HepG2 (cell line): ENCODE results near the gene METTL26. TPM values are rescaled to one million over a fixed set of nuclear protein-coding genes. Genes with fewer than 3 reads are reported as not detected.
A peak's percentile ranks its signal among the peaks of the same experiment; 100 is the strongest.

Experiments used
- AGO1 ChIP-seq: fragments of 200-400 bp; formaldehyde crosslinking; IDR thresholded peaks from 2 replicates; pipeline ENCODE4 v1.6.1; 2017; ENCODE audit warnings: mild to moderate bottlenecking, low read depth, low read length, moderate library complexity; ENCODE audit not compliant: poor library complexity, severe bottlenecking
- HIVEP1 ChIP-seq: sonication (generic); formaldehyde crosslinking; IDR thresholded peaks from 2 replicates; pipeline ENCODE4 v1.4.0; 2020; ENCODE audit warnings: mild to moderate bottlenecking, missing genetic modification reagents
- HNF4A ChIP-seq: sonication (generic); formaldehyde crosslinking; IDR thresholded peaks from 2 replicates; pipeline ENCODE4 v1.4.0; 2020; ENCODE audit warnings: missing genetic modification reagents
- KDM2A ChIP-seq: sonication (generic); formaldehyde crosslinking; IDR thresholded peaks from 2 replicates; pipeline ENCODE4 v1.4.0; 2020; ENCODE audit warnings: low read depth, missing genetic modification reagents, borderline replicate concordance
- LCORL ChIP-seq, 2 experiments: fragments of 450-650 bp in 1 of 2; sonication (generic) in 1 of 2; formaldehyde crosslinking in 1 of 2; IDR thresholded peaks; 2 replicates each; pipeline versions ENCODE4 v1.5.0 to v1.6.1; 2017 to 2020; ENCODE audit warnings: antibody characterized with exemption in 1 of 2, missing genetic modification reagents in 1 of 2
- MTA3 ChIP-seq: sonication (generic); formaldehyde crosslinking; IDR thresholded peaks from 2 replicates; pipeline ENCODE4 v1.4.0; 2020; ENCODE audit warnings: missing genetic modification reagents
- MYC ChIP-seq: sonication (generic); formaldehyde crosslinking; IDR thresholded peaks from 2 replicates; pipeline ENCODE4 v1.9.0; 2021; ENCODE audit warnings: missing genetic modification reagents, borderline replicate concordance
- MYPOP ChIP-seq: sonication (generic); formaldehyde crosslinking; IDR thresholded peaks from 2 replicates; pipeline ENCODE4 v1.8.1; 2023; ENCODE audit warnings: mild to moderate bottlenecking, moderate library complexity, missing genetic modification reagents
- PCBP1 ChIP-seq: fragments of 200-400 bp; formaldehyde crosslinking; IDR thresholded peaks from 2 replicates; pipeline ENCODE4 v1.6.1; 2017; ENCODE audit warnings: mild to moderate bottlenecking, low read depth, low read length, borderline replicate concordance
- PRDM15 ChIP-seq: sonication (generic); formaldehyde crosslinking; IDR thresholded peaks from 2 replicates; pipeline ENCODE4 v1.4.0; 2020; ENCODE audit warnings: missing genetic modification reagents
- RFXAP ChIP-seq: sonication (generic); formaldehyde crosslinking; IDR thresholded peaks from 2 replicates; pipeline ENCODE4 v1.4.0; 2020; ENCODE audit warnings: missing genetic modification reagents, borderline replicate concordance
- RNF2 ChIP-seq: fragments of 450-650 bp; conservative IDR thresholded peaks from 2 replicates; pipeline ENCODE4 v1.6.1; 2016; ENCODE audit warnings: low read depth
- SAP130 ChIP-seq: IDR thresholded peaks from 2 replicates; pipeline ENCODE4 v1.6.1; 2016; ENCODE audit warnings: low read depth
- SMARCE1 ChIP-seq: fragments of 450-650 bp; IDR thresholded peaks from 2 replicates; pipeline ENCODE4 v1.6.1; 2017; ENCODE audit warnings: borderline replicate concordance
- TBL1XR1 ChIP-seq: fragments of 150-350 bp; IDR thresholded peaks from 2 replicates; pipeline ENCODE4 v1.6.1; 2014; ENCODE audit warnings: borderline replicate concordance, low read length; ENCODE audit not compliant: partially characterized antibody
- TFDP2 ChIP-seq: sonication (generic); formaldehyde crosslinking; IDR thresholded peaks from 2 replicates; pipeline ENCODE4 v1.4.0; 2020; ENCODE audit warnings: missing genetic modification reagents
- ZFX ChIP-seq: sonication (generic); formaldehyde crosslinking; IDR thresholded peaks from 2 replicates; pipeline ENCODE4 v1.4.0; 2020; ENCODE audit warnings: mild to moderate bottlenecking, low read depth, missing genetic modification reagents, moderate library complexity
- ZNF687 ChIP-seq: sonication (generic); formaldehyde crosslinking; IDR thresholded peaks from 2 replicates; pipeline ENCODE4 v1.5.1; 2020; ENCODE audit warnings: mild to moderate bottlenecking, missing genetic modification reagents, moderate library complexity
- ZSCAN21 ChIP-seq: sonication (generic); formaldehyde crosslinking; IDR thresholded peaks from 2 replicates; pipeline ENCODE4 v1.8.0; 2022; ENCODE audit warnings: mild to moderate bottlenecking, missing genetic modification reagents, moderate library complexity, borderline replicate concordance
- polyA plus RNA-seq, 8 experiments: library from polyadenylated mRNA; depleted of rRNA in 3 of 8; stranded (reverse) in 7 of 8; unstranded in 1 of 8; fragments of >200 nt; fragmentation: Illumina TruSeq in 4 of 8; extraction: Trizol in 4 of 8; gene quantifications; 2 replicates each; pipeline versions ENCODE4 v1.2.1 to v1.2.3, GENCODE V29; 2011 to 2016; ENCODE audit warnings: low read depth in 4 of 8, missing spikeins in 1 of 8, mixed read lengths in 1 of 8; ENCODE audit not compliant: insufficient read depth in 1 of 8
- total RNA-seq, 5 experiments: library from RNA; depleted of rRNA; stranded (reverse); fragments of >200 nt; fragmentation: Illumina TruSeq; extraction: Trizol; gene quantifications; 2 replicates each; pipeline ENCODE4 v1.2.3, GENCODE V29; 2016; ENCODE audit warnings: low read depth in 1 of 5

METTL26 gene
- total and polyA plus RNA-seq, 2 of the 13 experiments (the other 11 are each of a cell fraction or from before 2014, with no cell fraction given) = 65.5 to 70.1 TPM

DNA sequence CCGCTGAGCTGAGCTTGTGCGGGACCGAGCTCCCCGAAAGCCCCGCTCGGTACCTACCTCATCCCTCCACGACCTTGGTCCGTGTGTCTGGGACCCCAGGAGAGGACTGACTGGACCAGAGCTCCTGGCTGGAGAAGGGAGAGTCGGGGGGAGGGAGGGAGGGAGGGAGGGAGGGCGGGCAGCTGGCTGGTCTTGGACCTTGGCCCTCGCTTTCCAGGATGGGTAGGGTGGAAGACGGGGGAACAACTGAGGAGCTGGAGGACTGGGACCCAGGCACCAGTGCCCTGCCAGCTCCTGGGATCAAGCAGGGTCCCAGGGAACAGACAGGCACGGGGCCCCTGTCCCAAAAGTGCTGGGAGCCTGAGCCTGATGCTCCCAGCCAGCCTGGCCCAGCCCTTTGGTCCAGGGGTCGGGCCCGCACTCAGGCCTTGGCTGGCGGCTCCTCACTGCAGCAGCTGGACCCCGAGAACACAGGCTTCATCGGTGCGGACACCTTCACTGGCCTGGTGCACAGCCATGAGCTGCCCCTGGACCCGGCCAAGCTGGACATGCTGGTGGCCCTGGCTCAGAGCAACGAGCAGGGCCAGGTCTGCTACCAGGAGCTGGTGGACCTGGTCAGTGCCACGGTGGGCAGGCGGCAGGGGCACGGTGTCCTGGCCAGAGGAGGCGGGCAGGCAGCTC is 39.9 kb upstream of the METTL26 start (continued):
- TF ChIP-seq MTA3 (CRISPR knock-in tag) = no peak
- peak; percentile 65; the same call in 1 of the 2 replicates for TF ChIP-seq PCBP1
- peak; percentile 47 for TF ChIP-seq HNF4A (CRISPR knock-in tag)
- TF ChIP-seq MYPOP (CRISPR knock-in tag) = no peak
- no peak for TF ChIP-seq ZSCAN21 (CRISPR knock-in tag)
- TF ChIP-seq HIVEP1 (CRISPR knock-in tag) = 0 out of 2 replicates have a peak, but pooled peaks have one; percentile 13
- TF ChIP-seq ZNF687 (CRISPR knock-in tag) = peak; percentile 46; the same call in 1 of the 2 replicates
- TF ChIP-seq PRDM15 = 0 out of 2 replicates have a peak, but pooled peaks have one; percentile 1
- TF ChIP-seq RNF2 = no peak
- TF ChIP-seq MYC (CRISPR knock-in tag) = no peak
- TF ChIP-seq SMARCE1 = no peak
- no peak for TF ChIP-seq TBL1XR1
- peak; percentile 21; the same call in 1 of the 2 replicates for TF ChIP-seq ZFX (CRISPR knock-in tag)
- TF ChIP-seq LCORL (IDR thresholded peaks at IDR 0.05) = no peak
- TF ChIP-seq LCORL (CRISPR knock-in tag; IDR thresholded peaks at IDR 0.05) = 0 out of 2 replicates have a peak, but pooled peaks have one; percentile 26
- TF ChIP-seq TFDP2 (CRISPR knock-in tag) = no peak
- TF ChIP-seq RFXAP = no peak
- TF ChIP-seq KDM2A = no peak; the same call in 1 of the 2 replicates
- TF ChIP-seq AGO1 = peak; percentile 75
- peak; percentile 25; the same call in 1 of the 2 replicates for TF ChIP-seq SAP130
